ENCODE measurements around the gene HJURP.

Gene HJURP

DNA sequence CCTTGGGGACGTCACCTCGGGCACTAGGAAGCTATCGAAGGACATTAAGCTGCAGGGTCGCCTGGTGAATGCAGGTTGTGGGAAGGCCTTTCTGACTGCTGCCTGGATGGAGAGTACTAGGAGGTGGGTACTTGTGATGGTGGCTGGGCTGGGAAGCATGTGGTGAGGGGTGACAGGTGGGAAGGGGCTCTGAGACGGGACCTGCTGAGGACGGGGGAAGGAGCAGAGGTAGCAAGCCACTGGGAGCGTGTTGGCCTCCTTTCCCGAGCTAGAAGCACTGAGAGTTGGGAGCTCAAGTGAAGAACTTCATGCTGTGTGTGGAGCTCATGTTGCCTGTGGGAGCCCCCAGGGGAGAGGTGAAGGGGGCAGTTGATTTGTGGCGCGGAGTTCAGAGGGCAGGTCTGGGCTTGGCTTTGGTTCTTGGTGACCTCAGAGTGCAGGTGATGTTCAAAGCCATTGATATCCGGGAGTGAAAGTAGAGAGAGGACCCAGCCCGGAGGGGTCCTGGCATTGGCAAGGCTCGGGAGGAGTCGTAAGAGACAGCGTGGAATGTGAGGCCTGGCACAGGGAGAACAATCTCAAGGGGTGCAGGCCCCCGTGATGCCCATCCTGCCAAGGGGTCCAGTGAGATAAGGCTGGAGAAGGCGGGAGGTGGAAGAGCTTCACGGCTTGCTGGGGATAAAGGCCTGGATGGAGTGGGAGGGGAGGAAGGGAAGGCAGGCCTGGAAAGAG lies 63.0 kb downstream of the HJURP start:
- DNase-seq: no peak

DNA sequence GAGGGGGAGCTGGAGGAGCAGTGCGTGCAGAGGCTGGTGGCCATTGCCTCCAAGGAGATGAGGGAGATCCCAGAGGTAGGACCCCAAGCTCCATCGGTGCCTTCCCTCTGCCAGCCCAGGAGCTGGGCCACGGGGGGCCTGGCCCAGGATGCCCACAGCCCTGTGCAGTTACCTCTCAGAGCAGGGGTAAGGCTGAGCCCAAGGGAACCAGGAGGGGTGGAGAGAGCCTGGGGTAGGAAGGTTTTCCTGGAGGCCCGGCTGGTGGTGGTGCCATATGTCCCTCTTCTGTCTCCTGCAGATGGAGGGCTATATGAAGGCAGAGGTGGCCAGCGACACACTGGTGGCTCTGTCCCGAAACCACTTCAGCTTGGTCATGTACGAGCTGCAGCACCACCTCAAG lies 64.8 kb downstream of the HJURP start:
- DNase-seq: no peak
